Keratinocyte (primary cell): ENCODE results near the gene KCNIP3. TPM values are rescaled to one million over a fixed set of nuclear protein-coding genes. Genes with fewer than 3 reads are reported as not detected.

Source experiments
- DNase-seq: peaks from one replicate; pipeline ENCODE4 v3.0.0-alpha.2; 2011; ENCODE audit warnings: low read depth, missing footprints, low spot score
- FAIRE-seq: peaks from 2 replicates; lab custom pipeline; 2011; peaks lifted over from hg19 to GRCh38; lab: Jason Lieb, UNC
- H2AFZ ChIP-seq: 2 replicates; pipeline ENCODE4 v1.6.0; 2012; ENCODE audit warnings: low read length, control low read depth, inconsistent platforms; ENCODE audit not compliant: control insufficient read depth
- H3K27ac ChIP-seq: 2 replicates; pipeline ENCODE4 v1.5.1; 2011; ENCODE audit warnings: low read length; ENCODE audit not compliant: control insufficient read depth, insufficient read depth
- H3K27me3 ChIP-seq: 3 replicates; pipeline ENCODE4 v1.6.0; 2011; ENCODE audit warnings: low read length; ENCODE audit not compliant: control insufficient read depth, insufficient read depth; ENCODE audit errors: extremely low read depth
- H3K36me3 ChIP-seq, 2 experiments: 2 replicates in 1 of 2; 3 replicates in 1 of 2; pipeline ENCODE4 v1.5.1; 2011; ENCODE audit warnings: low read length in 2 of 2, mild to moderate bottlenecking in 1 of 2; ENCODE audit not compliant: control insufficient read depth in 2 of 2, insufficient read depth in 2 of 2; ENCODE audit errors: extremely low read depth in 1 of 2
- H3K4me1 ChIP-seq: 3 replicates; pipeline ENCODE4 v1.5.1; 2011; ENCODE audit warnings: low read length; ENCODE audit not compliant: control insufficient read depth, insufficient read depth; ENCODE audit errors: extremely low read depth
- H3K4me2 ChIP-seq: 3 replicates; pipeline ENCODE4 v1.6.0; 2011; ENCODE audit warnings: low read depth, low read length; ENCODE audit not compliant: control insufficient read depth, insufficient read depth; ENCODE audit errors: extremely low read depth
- H3K4me3 ChIP-seq, 3 experiments: fragments of 200-600 bp in 1 of 3; sonication (generic) in 1 of 3; 2 replicates in 2 of 3; 3 replicates in 1 of 3; pipeline ENCODE4 v1.5.1; 2011 to 2016; ENCODE audit warnings: low read length in 3 of 3, mild to moderate bottlenecking in 3 of 3, control low read depth in 2 of 3, inconsistent platforms in 1 of 3, low read depth in 1 of 3, mixed read lengths in 1 of 3, mixed run types in 1 of 3, moderate library complexity in 1 of 3; ENCODE audit not compliant: control insufficient read depth in 2 of 3, insufficient read depth in 2 of 3; ENCODE audit errors: extremely low read depth in 1 of 3
- H3K79me2 ChIP-seq: 2 replicates; pipeline ENCODE4 v1.6.0; 2012; ENCODE audit warnings: low read length; ENCODE audit not compliant: control insufficient read depth, insufficient read depth
- H3K9ac ChIP-seq: 3 replicates; pipeline ENCODE4 v1.6.0; 2011; ENCODE audit warnings: low read length; ENCODE audit not compliant: control insufficient read depth, insufficient read depth; ENCODE audit errors: extremely low read depth
- H3K9me1 ChIP-seq: 3 replicates; pipeline ENCODE4 v1.6.0; 2011; ENCODE audit warnings: low read length; ENCODE audit not compliant: control insufficient read depth, insufficient read depth; ENCODE audit errors: extremely low read depth
- H3K9me3 ChIP-seq: 2 replicates; pipeline ENCODE4 v1.5.1; 2012; ENCODE audit warnings: low read depth, low read length; ENCODE audit not compliant: control insufficient read depth
- H4K20me1 ChIP-seq: 3 replicates; pipeline ENCODE4 v1.6.0; 2011; ENCODE audit warnings: low read length; ENCODE audit not compliant: control insufficient read depth, insufficient read depth; ENCODE audit errors: extremely low read depth
- CTCF ChIP-seq, 3 experiments: IDR thresholded peaks in 1 of 3; conservative IDR thresholded peaks in 1 of 3; optimal IDR thresholded peaks in 1 of 3; 2 replicates in 2 of 3; 3 replicates in 1 of 3; pipeline versions ENCODE3 to v1.5.1; 2011; ENCODE audit warnings: low read length in 3 of 3, mild to moderate bottlenecking in 3 of 3, moderate library complexity in 2 of 3, control low read depth in 1 of 3, inconsistent platforms in 1 of 3; ENCODE audit not compliant: insufficient read depth in 2 of 3; ENCODE audit errors: extremely low read depth in 1 of 3
- EZH2 ChIP-seq: IDR thresholded peaks from one replicate; pipeline ENCODE4 v1.6.1; 2012; ENCODE audit warnings: inconsistent platforms, mild to moderate bottlenecking, low read length, moderate library complexity
- dilution Hi-C: fragments of 300-500 bp; cut with MboI; formaldehyde crosslinking; loops from one replicate; pipeline ENCODE4 v1.7.0; 2020; ENCODE audit warnings: low sequenced_read_pairs; ENCODE audit not compliant: extremely low pct_ligation_motif_present
- polyA plus RNA-seq, 5 experiments: library from polyadenylated mRNA; depleted of rRNA in 3 of 5; stranded (reverse) in 3 of 5; stranded (forward) in 1 of 5; unstranded in 1 of 5; fragments of >200 nt; gene quantifications; 1 replicate in 1 of 5; 2 replicates in 3 of 5; 3 replicates in 1 of 5; pipeline versions ENCODE4 v1.2.1 to v1.2.3, GENCODE V29; 2011 to 2012; ENCODE audit warnings: missing spikeins in 2 of 5, low read depth in 1 of 5, low replicate concordance in 1 of 5

KCNIP3 gene
- polyA plus RNA-seq, 1 donor (not counting 4 experiments of a cell fraction or from before 2014, with no cell fraction given) = 0.66 TPM

DNA sequence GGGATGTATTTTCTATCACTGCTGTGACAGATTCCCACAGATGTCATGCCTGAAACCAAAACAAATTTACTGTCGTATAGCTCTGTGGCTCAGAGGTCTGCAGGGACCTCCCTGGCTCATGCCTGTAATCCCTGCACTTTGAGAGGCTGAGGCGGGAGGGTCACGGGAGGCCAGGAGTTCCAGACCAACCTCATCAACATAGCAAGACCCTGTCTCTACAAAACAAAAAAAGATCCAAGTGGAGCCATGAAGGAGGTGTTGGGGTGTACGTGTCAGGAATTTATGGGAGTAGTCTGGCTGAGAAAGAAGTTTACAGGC lies 54.4 kb downstream of the KCNIP3 start:
- DNase-seq (no peak), FAIRE-seq (no peak)
- H3K9me1 ChIP-seq = no peaks in the 10 kb centered on the region
- H3K4me3 ChIP-seq = no peak overlapping the region
- H3K27ac ChIP-seq = no peak overlapping the region
- no peaks in the 10 kb centered on the region for H4K20me1 ChIP-seq
- no peaks in the 10 kb centered on the region for H3K79me2 ChIP-seq
- H3K36me3 ChIP-seq = no peaks in the 10 kb centered on the region
- no peak overlapping the region for H2AFZ ChIP-seq
- no peak overlapping the region for H3K4me2 ChIP-seq
- peaks cover 29% of the 10 kb centered on the region for H3K27me3 ChIP-seq
- no peak overlapping the region for H3K9ac ChIP-seq
- H3K4me1 ChIP-seq = no peaks in the 10 kb centered on the region
- no peaks in the 10 kb centered on the region for H3K9me3 ChIP-seq
- TF ChIP-seq EZH2 (no peak), CTCF (optimal IDR thresholded peaks at IDR 0.05 in 1 of 3, IDR thresholded peaks at IDR 0.05 in 1 of 3, conservative IDR thresholded peaks at IDR 0.05 in 1 of 3; ENCODE audit: extremely low read depth in 1 of 3, insufficient read depth in 2 of 3, low read length in 3 of 3) (no peak)
- dilution Hi-C loops = no loop called here

DNA sequence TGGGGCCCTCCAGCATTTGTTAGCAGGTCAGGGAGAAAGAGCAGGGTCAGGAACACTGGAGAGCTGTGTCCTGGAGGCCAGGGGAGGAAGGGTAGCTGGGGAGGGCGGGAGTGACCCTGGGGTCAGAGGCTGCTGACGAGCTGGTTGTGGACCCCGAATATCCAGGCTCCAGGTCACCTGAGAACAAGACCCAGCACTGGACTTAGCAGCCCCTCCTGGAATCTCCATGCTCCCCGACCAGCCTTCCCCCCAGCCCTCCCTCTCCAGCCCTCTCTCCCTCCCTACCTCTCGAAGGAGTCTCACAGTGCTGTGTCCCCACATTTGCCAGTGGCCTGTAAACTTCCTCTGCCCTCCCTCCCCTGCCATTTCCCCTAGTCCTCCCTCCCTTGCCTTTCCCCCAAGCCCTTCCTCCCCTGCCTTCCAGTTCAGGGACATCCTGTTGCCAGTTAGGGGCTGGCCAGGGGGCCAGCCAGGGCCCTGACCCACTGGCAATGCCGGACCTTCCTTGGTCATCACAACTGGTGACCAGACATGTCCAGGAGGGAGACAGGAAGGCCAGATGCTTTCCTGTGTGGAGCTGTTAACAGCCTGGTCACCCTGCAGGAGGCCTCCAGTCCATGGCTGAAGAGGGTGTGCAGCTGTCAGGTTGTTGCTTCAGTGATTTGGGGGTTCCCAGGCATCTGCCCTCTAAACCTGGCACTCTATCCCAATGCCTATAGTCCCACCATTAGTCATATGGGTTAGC lies 55.3 kb downstream of the KCNIP3 start:
- Histone ChIP-seq H3K27me3 (peaks cover 24% of the 10 kb centered on the region), H3K79me2 (no peaks in the 10 kb centered on the region), H4K20me1 (no peaks in the 10 kb centered on the region), H3K4me3 (no peak overlapping the region), H3K9ac (no peak overlapping the region), H3K9me3 (no peaks in the 10 kb centered on the region), H3K27ac (no peak overlapping the region), H3K4me2 (no peak overlapping the region), H3K9me1 (no peaks in the 10 kb centered on the region), H3K36me3 (no peaks in the 10 kb centered on the region), H2AFZ (no peak overlapping the region), H3K4me1 (no peaks in the 10 kb centered on the region)
- no peak for TF ChIP-seq CTCF (optimal IDR thresholded peaks at IDR 0.05 in 1 of 3, IDR thresholded peaks at IDR 0.05 in 1 of 3, conservative IDR thresholded peaks at IDR 0.05 in 1 of 3; ENCODE audit: extremely low read depth in 1 of 3, insufficient read depth in 2 of 3, low read length in 3 of 3)
- dilution Hi-C loops = no loop called here
- FAIRE-seq (no peak), DNase-seq (no peak)
